ENCODE data around the gene TRIM26.

- no peak for TF ChIP-seq POLR2A (IDR thresholded peaks at IDR 0.05)
- no peak for TF ChIP-seq CTCF (IDR thresholded peaks at IDR 0.05)
Measured at GRCh38 chr6:30157581-30157980, 55.6 kb downstream of the TRIM26 start.
